IMR-90 (cell line): ENCODE data around the gene HOXA10. TPM values are rescaled to one million over a fixed set of nuclear protein-coding genes. Genes with fewer than 3 reads are reported as not detected.

Experiments used
- ATAC-seq: fragments of 200-7000 bp; cut with Tn5 transposase; 2 replicates; pipeline ENCODE4 v1.9.1; 2020; ENCODE audit warnings: low read depth, mild to moderate bottlenecking, moderate library complexity
- BruUV-seq: library from RNA; stranded (reverse); fragments of 400-500 nt; replicated peaks from 2 replicates; lab custom pipeline; 2021; lab: Mats Ljungman, UMichigan
- CTCF ChIA-PET: fragments of 300-600 bp; formaldehyde crosslinking; extraction: SDS; loops from one replicate; lab custom pipeline; 2021; ENCODE audit warnings: antibody characterized with exemption; lab: Yijun Ruan, JAX
- POLR2A ChIA-PET: fragments of 300-600 bp; sonication (Branson Sonifier 250); formaldehyde crosslinking; loops from one replicate; lab custom pipeline; 2022; ENCODE audit warnings: antibody characterized with exemption; ENCODE audit not compliant: unreplicated experiment; lab: Charles Lee
- DNase-seq: peaks from one replicate; pipeline ENCODE4 v3.0.0; 2013
- H2AFZ ChIP-seq: replicated peaks from 2 replicates; pipeline ENCODE3; 2013; ENCODE audit warnings: low read length, mild to moderate bottlenecking; ENCODE audit not compliant: poor library complexity
- H2AK5ac ChIP-seq: 2 replicates; pipeline ENCODE4 v1.6.1; 2013; ENCODE audit warnings: low read depth, low read length, inconsistent platforms
- H2AK9ac ChIP-seq: replicated peaks from 2 replicates; pipeline ENCODE3; 2013; ENCODE audit warnings: mild to moderate bottlenecking, low read depth, low read length, moderate library complexity; ENCODE audit not compliant: poor library complexity
- H2BK120ac ChIP-seq: 2 replicates; pipeline ENCODE4 v1.6.1; 2013; ENCODE audit warnings: low read depth, low read length, inconsistent platforms
- H2BK15ac ChIP-seq: 3 replicates; pipeline ENCODE4 v1.6.1; 2013; ENCODE audit warnings: low read depth, low read length, inconsistent platforms
- H2BK20ac ChIP-seq: 2 replicates; pipeline ENCODE4 v1.6.1; 2013; ENCODE audit warnings: low read depth, mild to moderate bottlenecking, inconsistent platforms, low read length, moderate library complexity
- H2BK5ac ChIP-seq: 2 replicates; pipeline ENCODE4 v1.6.1; 2013; ENCODE audit warnings: mild to moderate bottlenecking, low read depth, low read length, inconsistent platforms; ENCODE audit not compliant: poor library complexity, severe bottlenecking
- H3K14ac ChIP-seq: replicated peaks from 2 replicates; pipeline ENCODE4 v1.6.1; 2013; ENCODE audit warnings: low read depth, low read length, inconsistent platforms
- H3K18ac ChIP-seq: 2 replicates; pipeline ENCODE4 v1.6.1; 2013; ENCODE audit warnings: low read depth, low read length, control low read depth
- H3K23ac ChIP-seq: 2 replicates; pipeline ENCODE4 v1.6.1; 2013; ENCODE audit warnings: low read depth, low read length, inconsistent platforms
- H3K27ac ChIP-seq: 2 replicates; pipeline ENCODE4 v1.5.1; 2013; ENCODE audit warnings: mild to moderate bottlenecking, control low read depth, low read length; ENCODE audit not compliant: insufficient read depth
- H3K27me3 ChIP-seq: 2 replicates; pipeline ENCODE4 v1.6.1; 2013; ENCODE audit warnings: low read length; ENCODE audit not compliant: control insufficient read depth, insufficient read depth
- H3K36me3 ChIP-seq: 2 replicates; pipeline ENCODE4 v1.6.1; 2013; ENCODE audit warnings: low read length, mixed read lengths; ENCODE audit not compliant: control insufficient read depth, insufficient read depth
- H3K4ac ChIP-seq: 2 replicates; pipeline ENCODE4 v1.6.1; 2013; ENCODE audit warnings: low read depth, low read length, inconsistent platforms
- H3K4me1 ChIP-seq: 2 replicates; pipeline ENCODE4 v1.6.1; 2013; ENCODE audit warnings: low read length, mixed read lengths; ENCODE audit not compliant: control insufficient read depth, insufficient read depth
- H3K4me2 ChIP-seq: 2 replicates; pipeline ENCODE4 v1.6.1; 2013; ENCODE audit warnings: low read depth, mild to moderate bottlenecking, control low read depth, low read length, moderate library complexity
- H3K4me3 ChIP-seq: 2 replicates; pipeline ENCODE4 v1.5.1; 2013; ENCODE audit warnings: low read depth, mild to moderate bottlenecking, control low read depth, low read length, moderate library complexity; ENCODE audit not compliant: insufficient read depth
- H3K56ac ChIP-seq: 2 replicates; pipeline ENCODE4 v1.6.1; 2013; ENCODE audit warnings: low read length, inconsistent platforms; ENCODE audit not compliant: insufficient read depth; ENCODE audit errors: extremely low read depth
- H3K79me1 ChIP-seq, 2 experiments: 2 replicates each; pipeline ENCODE4 v1.6.1; 2013; ENCODE audit warnings: low read length in 2 of 2, inconsistent platforms in 1 of 2, low read depth in 1 of 2
- H3K9ac ChIP-seq: 2 replicates; pipeline ENCODE4 v1.6.1; 2013; ENCODE audit warnings: low read depth, low read length, control low read depth
- H3K9me1 ChIP-seq: 2 replicates; pipeline ENCODE4 v1.6.1; 2013; ENCODE audit warnings: low read length, inconsistent platforms; ENCODE audit not compliant: insufficient read depth
- H3K9me3 ChIP-seq: 2 replicates; pipeline ENCODE4 v1.6.1; 2013; ENCODE audit warnings: low read length; ENCODE audit not compliant: control insufficient read depth, insufficient read depth
- H4K20me1 ChIP-seq: 2 replicates; pipeline ENCODE4 v1.6.1; 2013; ENCODE audit warnings: low read length, inconsistent platforms; ENCODE audit not compliant: insufficient read depth
- H4K5ac ChIP-seq: 2 replicates; pipeline ENCODE4 v1.6.1; 2013; ENCODE audit warnings: mild to moderate bottlenecking, low read depth, low read length, control low read depth
- H4K8ac ChIP-seq, 2 experiments: 2 replicates each; pipeline ENCODE4 v1.6.1; 2013; ENCODE audit warnings: low read depth in 2 of 2, low read length in 2 of 2, control low read depth in 1 of 2, inconsistent platforms in 1 of 2
- H4K91ac ChIP-seq: 2 replicates; pipeline ENCODE4 v1.6.1; 2013; ENCODE audit warnings: low read depth, low read length, inconsistent platforms; ENCODE audit not compliant: insufficient read depth
- BHLHE40 ChIP-seq: fragments of 150-350 bp; IDR thresholded peaks from 2 replicates; pipeline ENCODE4 v1.6.1; 2016; ENCODE audit warnings: mild to moderate bottlenecking, low read depth, low read length
- CEBPB ChIP-seq: IDR thresholded peaks from 2 replicates; pipeline ENCODE4 v1.6.1; 2012; ENCODE audit warnings: low read depth, low read length, improper control_type of control experiment
- CHD1 ChIP-seq: IDR thresholded peaks from 2 replicates; pipeline ENCODE4 v1.6.1; 2012; ENCODE audit warnings: low read depth, low read length, improper control_type of control experiment
- CTCF ChIP-seq: conservative IDR thresholded peaks from 2 replicates; pipeline ENCODE4 v1.5.1; 2012; ENCODE audit warnings: mild to moderate bottlenecking, low read depth, low read length, improper control_type of control experiment
- ELK1 ChIP-seq: fragments of 150-350 bp; IDR thresholded peaks from 2 replicates; pipeline ENCODE4 v1.6.1; 2016; ENCODE audit warnings: low read depth, mild to moderate bottlenecking, low read length, moderate library complexity, borderline replicate concordance
- FOS ChIP-seq: fragments of 150-350 bp; IDR thresholded peaks from 2 replicates; pipeline ENCODE4 v1.6.1; 2016; ENCODE audit warnings: low read depth, low read length
- MAFK ChIP-seq: IDR thresholded peaks from 2 replicates; pipeline ENCODE4 v1.6.1; 2012; ENCODE audit warnings: low read depth, low read length, improper control_type of control experiment
- MAZ ChIP-seq: IDR thresholded peaks from 2 replicates; pipeline ENCODE4 v1.6.1; 2012; ENCODE audit warnings: low read depth, mild to moderate bottlenecking, low read length, improper control_type of control experiment, moderate library complexity, borderline replicate concordance
- MXI1 ChIP-seq: IDR thresholded peaks from 2 replicates; pipeline ENCODE4 v1.6.1; 2012; ENCODE audit warnings: low read depth, mild to moderate bottlenecking, low read length, moderate library complexity, borderline replicate concordance
- NFE2L2 ChIP-seq: fragments of 150-350 bp; IDR thresholded peaks from 2 replicates; pipeline ENCODE4 v1.6.1; 2016; ENCODE audit warnings: low read depth, mild to moderate bottlenecking, low read length
- RAD21 ChIP-seq: IDR thresholded peaks from 2 replicates; pipeline ENCODE4 v1.6.1; 2012; ENCODE audit warnings: low read length, improper control_type of control experiment
- RCOR1 ChIP-seq: IDR thresholded peaks from 2 replicates; pipeline ENCODE4 v1.6.1; 2012; ENCODE audit warnings: mild to moderate bottlenecking, low read length, improper control_type of control experiment; ENCODE audit not compliant: insufficient replicate concordance
- RFX5 ChIP-seq: IDR thresholded peaks from 2 replicates; pipeline ENCODE4 v1.8.0; 2012; ENCODE audit warnings: low read depth, mild to moderate bottlenecking, low read length, moderate library complexity
- SMC3 ChIP-seq: fragments of 150-350 bp; IDR thresholded peaks from 2 replicates; pipeline ENCODE4 v1.6.1; 2016; ENCODE audit warnings: low read depth, mild to moderate bottlenecking, antibody characterized with exemption, low read length, moderate library complexity
- USF2 ChIP-seq: fragments of 150-350 bp; IDR thresholded peaks from 2 replicates; pipeline ENCODE4 v1.6.1; 2017; ENCODE audit warnings: mild to moderate bottlenecking, antibody characterized with exemption, low read length, low read depth
- WGBS, 2 experiments: methylation state at CpG; one replicate each; pipeline versions ENCODE4 v1.1.5 to v1.1.7; 2013; ENCODE audit warnings: missing lambda C conversion rate in 2 of 2; ENCODE audit not compliant: insufficient read length in 1 of 2; ENCODE audit errors: extremely low coverage in 2 of 2; 5-methylcytosine and 5-hydroxymethylcytosine counted together
- dilution Hi-C: fragments of 300-500 bp; cut with HindIII; formaldehyde crosslinking; loops from one replicate; pipeline ENCODE4 v1.14.3; 2018; ENCODE audit warnings: low sequenced_read_pairs; ENCODE audit not compliant: unreplicated experiment
- in situ Hi-C: fragments of 300-500 bp; cut with MboI; formaldehyde crosslinking; loops from 3 replicates; pipeline ENCODE4 v1.14.3; 2019; ENCODE audit warnings: low sequenced_read_pairs, inconsistent platforms, mixed read lengths
- intact Hi-C: fragments of 100-400 bp; cut with micrococcal nuclease; formaldehyde crosslinking; loops from 2 replicates; pipeline ENCODE4 v1.10.0; 2022
- polyA plus RNA-seq, 3 experiments: library from polyadenylated mRNA; depleted of rRNA; stranded (reverse); fragments of >200 nt; gene quantifications; 2 replicates each; pipeline ENCODE4 v1.2.3, GENCODE V29; 2012; ENCODE audit warnings: low replicate concordance in 1 of 3
- total RNA-seq: library from RNA; depleted of rRNA; stranded (reverse); fragments of >200 nt; gene quantifications from 2 replicates; pipeline ENCODE4 v1.2.3, GENCODE V29; 2012

The HOXA10 gene
- total and polyA plus RNA-seq, 2 of the 4 experiments (the other 2 are of a cell fraction) = 0.10 to 0.18 TPM

- Histone ChIP-seq H3K4me2 (peak overlapping the region; percentile 69), H3K14ac (no peak overlapping the region), H3K18ac (no peak overlapping the region), H3K79me1 (no peaks in the 10 kb centered on the region), H2AFZ (peak overlapping the region; percentile 77), H2BK15ac (no peak overlapping the region), H2BK20ac (no peak overlapping the region), H3K9me1 (no peaks in the 10 kb centered on the region), H3K9ac (no peak overlapping the region), H3K4me1 (peaks cover 3% of the 10 kb centered on the region; the same call in 1 of the 2 replicates), H3K27me3 (peaks cover 91% of the 10 kb centered on the region), H3K56ac (no peak overlapping the region), H4K5ac (no peak overlapping the region), H3K4me3 (peak overlapping the region; percentile 41), H4K20me1 (peaks cover 17% of the 10 kb centered on the region; the same call in 1 of the 2 replicates), H2AK9ac (no peak overlapping the region), H3K36me3 (no peaks in the 10 kb centered on the region), H4K8ac (no peak overlapping the region), H3K4ac (no peak overlapping the region), H2BK5ac (no peak overlapping the region), H4K91ac (no peak overlapping the region), H2AK5ac (no peak overlapping the region), H3K27ac (no peak overlapping the region), H3K9me3 (peaks cover 13% of the 10 kb centered on the region; the same call in 1 of the 2 replicates), H2BK120ac (no peak overlapping the region), H3K23ac (peak overlapping the region; percentile 25; the same call in 1 of the 2 replicates)
- ChIA-PET POLR2A (no interaction called here), CTCF (interaction anchor here (0.5 to 0.8 kb wide), 2 partner anchors 592 to 766 kb away, joined by 3 read pairs; no protein-coding TSS in a partner anchor)
- DNase-seq (peak; percentile 27), ATAC-seq (peak; percentile 57)
- in situ Hi-C loops (no loop called here), dilution Hi-C loops (no loop called here), intact Hi-C loops (no loop called here)
- no TSS peak for BruUV-seq
- 1% methylated on average over 16 of the region's 72 CpGs; no CpG with 5 or more reads in 1 of the 2 experiments for WGBS, 2 experiments
- TF ChIP-seq SMC3 (no peak), CTCF (no peak), MAZ (no peak), NFE2L2 (no peak), MAFK (no peak), RCOR1 (no peak), CEBPB (no peak), ELK1 (no peak), FOS (no peak), MXI1 (no peak), USF2 (no peak), CHD1 (no peak), RAD21 (no peak), RFX5 (no peak), BHLHE40 (no peak)
These were observed 10.4 kb upstream of the HOXA10 start for GRCh38 chr7:27184337-27185012.
